PC-3 (cell line): ENCODE data around the gene LMAN2. TPM values are rescaled to one million over a fixed set of nuclear protein-coding genes. Genes with fewer than 3 reads are reported as not detected.
A peak's percentile ranks its signal among the peaks of the same experiment; 100 is the strongest.

Experiments used
- ATAC-seq: fragments of 200-7000 bp; cut with Tn5 transposase; 2 replicates; pipeline ENCODE4 v1.9.1; 2020; ENCODE audit warnings: mild to moderate bottlenecking, moderate library complexity
- BruUV-seq: library from RNA; stranded (reverse); fragments of 400-500 nt; replicated peaks from 2 replicates; lab custom pipeline; 2021; lab: Mats Ljungman, UMichigan
- CTCF ChIA-PET: fragments of 300-600 bp; sonication (Branson Sonifier 250); formaldehyde crosslinking; loops from one replicate; lab custom pipeline; 2022; ENCODE audit warnings: antibody characterized with exemption; lab: Charles Lee
- POLR2A ChIA-PET: fragments of 300-600 bp; sonication (Branson Sonifier 250); formaldehyde crosslinking; loops from one replicate; lab custom pipeline; 2022; ENCODE audit warnings: antibody characterized with exemption; ENCODE audit not compliant: unreplicated experiment; lab: Charles Lee
- DNase-seq: peaks from one replicate; pipeline ENCODE4 v3.0.0-alpha.2; 2015
- H2AFZ ChIP-seq: fragments of 300-600 bp; sonication (generic); 2 replicates; pipeline ENCODE4 v1.6.0; 2016; ENCODE audit warnings: antibody characterized with exemption, low read length
- H3F3A ChIP-seq: fragments of 300-600 bp; sonication (generic); one replicate; pipeline ENCODE4 v1.6.0; 2017; ENCODE audit warnings: antibody characterized with exemption, low read length, control low read depth, mild to moderate bottlenecking; ENCODE audit not compliant: unreplicated experiment
- H3K27ac ChIP-seq: fragments of 300-600 bp; sonication (generic); 2 replicates; pipeline ENCODE4 v1.5.1; 2016; ENCODE audit warnings: mild to moderate bottlenecking, low read length
- H3K27me3 ChIP-seq: fragments of 300-600 bp; sonication (generic); 2 replicates; pipeline ENCODE4 v1.6.1; 2016; ENCODE audit warnings: low read length, mixed read lengths
- H3K36me3 ChIP-seq: fragments of 300-600 bp; sonication (generic); 2 replicates; pipeline ENCODE4 v1.6.1; 2016; ENCODE audit warnings: low read depth, mixed run types, low read length, mixed read lengths
- H3K4me1 ChIP-seq: fragments of 300-600 bp; sonication (generic); 2 replicates; pipeline ENCODE4 v1.5.1; 2016; ENCODE audit warnings: low read length; ENCODE audit not compliant: insufficient read depth
- H3K4me2 ChIP-seq: fragments of 300-600 bp; sonication (generic); 2 replicates; pipeline ENCODE4 v1.6.0; 2016; ENCODE audit warnings: low read length
- H3K4me3 ChIP-seq: fragments of 300-600 bp; sonication (generic); 2 replicates; pipeline ENCODE4 v1.5.1; 2016; ENCODE audit warnings: mild to moderate bottlenecking, low read length, mixed read lengths
- H3K79me2 ChIP-seq: fragments of 300-600 bp; sonication (generic); 2 replicates; pipeline ENCODE4 v1.6.1; 2017; ENCODE audit warnings: low read length, mixed read lengths
- H3K9ac ChIP-seq: fragments of 300-600 bp; sonication (generic); 2 replicates; pipeline ENCODE4 v1.6.0; 2016; ENCODE audit warnings: mild to moderate bottlenecking, low read length
- H3K9me2 ChIP-seq: fragments of 300-600 bp; sonication (generic); replicated peaks from 2 replicates; pipeline ENCODE4 v1.6.1; 2016; ENCODE audit warnings: mixed run types, low read length, mixed read lengths
- H3K9me3 ChIP-seq: fragments of 300-600 bp; sonication (generic); 2 replicates; pipeline ENCODE4 v1.6.1; 2016; ENCODE audit warnings: low read length, mixed read lengths
- H4K20me1 ChIP-seq: fragments of 300-600 bp; sonication (generic); 2 replicates; pipeline ENCODE4 v1.6.1; 2016; ENCODE audit warnings: low read length, mixed read lengths
- EZH2 ChIP-seq: fragments of 300-600 bp; sonication (generic); IDR thresholded peaks from one replicate; pipeline ENCODE4 v1.6.1; 2017; ENCODE audit warnings: antibody characterized with exemption, mild to moderate bottlenecking, low read length; ENCODE audit not compliant: unreplicated experiment
- EZH2phosphoT487 ChIP-seq: fragments of 300-600 bp; sonication (generic); IDR thresholded peaks from 2 replicates; pipeline ENCODE4 v1.6.1; 2018; ENCODE audit warnings: mild to moderate bottlenecking, antibody characterized with exemption, low read length, borderline replicate concordance
- intact Hi-C: fragments of 100-400 bp; cut with micrococcal nuclease; formaldehyde crosslinking; loops from 2 replicates; pipeline ENCODE4 v1.9.0; 2023
- total RNA-seq: library from RNA; depleted of rRNA; stranded (reverse); fragments of >200 nt; gene quantifications from 2 replicates; pipeline ENCODE4 v1.2.3, GENCODE V29; 2014
- TF ChIP-seq, protein P1 (sequence below): fragments of 300-600 bp; sonication (generic); conservative IDR thresholded peaks from 2 replicates; pipeline ENCODE4 v1.5.1; 2017; ENCODE audit warnings: antibody characterized with exemption, low read depth, mild to moderate bottlenecking, low read length

Gene LMAN2
- total RNA-seq, 1 experiment from 2014 or later = 310 TPM

DNA sequence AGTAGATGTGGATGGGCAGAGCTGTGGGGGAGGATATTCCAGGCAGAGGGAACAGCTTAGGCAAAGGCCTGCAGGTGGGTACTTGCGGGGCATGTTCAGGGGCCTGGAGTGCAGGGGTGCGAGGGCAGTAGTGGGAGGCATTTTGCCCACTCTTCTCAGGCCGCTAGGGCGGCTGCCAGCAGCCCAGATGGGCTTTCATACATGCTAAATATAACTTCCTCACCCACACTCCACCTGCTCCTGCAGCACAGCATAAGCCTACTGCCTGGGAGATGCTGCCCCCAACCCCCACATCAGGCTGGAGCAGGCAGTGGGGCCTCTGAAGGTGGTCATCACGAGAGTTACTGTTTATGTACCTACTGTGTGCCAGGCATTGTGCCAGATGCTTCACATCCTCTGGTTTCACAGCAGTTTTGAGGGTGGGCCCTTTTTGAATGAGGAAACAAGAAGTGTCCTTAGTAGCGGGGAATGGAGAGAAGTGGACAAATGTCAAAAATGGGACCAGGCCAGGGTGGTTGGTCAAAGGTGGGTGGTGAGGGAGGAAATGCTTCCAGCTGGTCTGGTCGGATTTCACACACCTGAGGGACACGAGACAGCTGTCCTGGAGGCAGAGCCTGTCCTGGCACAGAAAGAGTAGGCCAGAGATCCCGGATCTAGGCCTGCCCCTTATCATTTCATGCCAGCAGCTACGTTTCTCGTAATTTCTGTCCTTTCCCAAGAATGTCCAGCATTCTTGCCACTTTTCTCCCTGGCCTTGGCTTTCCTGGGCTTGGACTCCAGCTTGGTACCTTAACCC is 18.4 kb upstream of the LMAN2 start:
- H3K9me3 ChIP-seq = no peaks in the 10 kb centered on the region
- H3K9me2 ChIP-seq = no peaks in the 10 kb centered on the region
- H4K20me1 ChIP-seq = no peaks in the 10 kb centered on the region
- H3K4me3 ChIP-seq = no peak overlapping the region
- H3K27me3 ChIP-seq = no peaks in the 10 kb centered on the region
- no peaks in the 10 kb centered on the region for H3K79me2 ChIP-seq
- CTCF ChIA-PET = interaction anchor here (0.6 to 3.2 kb wide), 15 partner anchors 9 to 1550 kb away, joined by 3 to 35 read pairs (median 4); partner anchors contain the start of genes GRK6 and LMAN2
- ATAC-seq = no peak
- BruUV-seq = no TSS peak
- POLR2A ChIA-PET = interaction anchor here (0.7 kb wide), 1 partner anchor 21 kb away, joined by 4 read pairs; no protein-coding TSS in a partner anchor
- no peak overlapping the region for H3K9ac ChIP-seq
- TF ChIP-seq EZH2phosphoT487 (no peak), EZH2 (no peak)
- TF ChIP-seq, protein P1, sequence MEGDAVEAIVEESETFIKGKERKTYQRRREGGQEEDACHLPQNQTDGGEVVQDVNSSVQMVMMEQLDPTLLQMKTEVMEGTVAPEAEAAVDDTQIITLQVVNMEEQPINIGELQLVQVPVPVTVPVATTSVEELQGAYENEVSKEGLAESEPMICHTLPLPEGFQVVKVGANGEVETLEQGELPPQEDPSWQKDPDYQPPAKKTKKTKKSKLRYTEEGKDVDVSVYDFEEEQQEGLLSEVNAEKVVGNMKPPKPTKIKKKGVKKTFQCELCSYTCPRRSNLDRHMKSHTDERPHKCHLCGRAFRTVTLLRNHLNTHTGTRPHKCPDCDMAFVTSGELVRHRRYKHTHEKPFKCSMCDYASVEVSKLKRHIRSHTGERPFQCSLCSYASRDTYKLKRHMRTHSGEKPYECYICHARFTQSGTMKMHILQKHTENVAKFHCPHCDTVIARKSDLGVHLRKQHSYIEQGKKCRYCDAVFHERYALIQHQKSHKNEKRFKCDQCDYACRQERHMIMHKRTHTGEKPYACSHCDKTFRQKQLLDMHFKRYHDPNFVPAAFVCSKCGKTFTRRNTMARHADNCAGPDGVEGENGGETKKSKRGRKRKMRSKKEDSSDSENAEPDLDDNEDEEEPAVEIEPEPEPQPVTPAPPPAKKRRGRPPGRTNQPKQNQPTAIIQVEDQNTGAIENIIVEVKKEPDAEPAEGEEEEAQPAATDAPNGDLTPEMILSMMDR = no peak
- H3K4me1 ChIP-seq = peaks cover 6% of the 10 kb centered on the region
- H3K36me3 ChIP-seq = no peaks in the 10 kb centered on the region
- DNase-seq = no peak
- intact Hi-C loops = no loop called here
- H2AFZ ChIP-seq = no peak overlapping the region
- no peak overlapping the region for H3K27ac ChIP-seq
- H3K4me2 ChIP-seq = no peak overlapping the region
- no peaks in the 10 kb centered on the region for H3F3A ChIP-seq

GRCh38 chr5:177368869-177369644 is 17.6 kb upstream of the LMAN2 start:
- no peaks in the 10 kb centered on the region for H3K9me2 ChIP-seq
- H2AFZ ChIP-seq = no peak overlapping the region
- H4K20me1 ChIP-seq = no peaks in the 10 kb centered on the region
- H3K4me2 ChIP-seq = no peak overlapping the region
- H3K79me2 ChIP-seq = no peaks in the 10 kb centered on the region
- TF ChIP-seq EZH2 (no peak), EZH2phosphoT487 (no peak)
- TF ChIP-seq, protein P1 = peak; percentile 80
- peak; percentile 61 for DNase-seq
- H3F3A ChIP-seq = no peaks in the 10 kb centered on the region
- CTCF ChIA-PET = interaction anchor here (0.9 to 1.0 kb wide), 2 partner anchors 14 to 20 kb away, joined by 3 to 6 read pairs; no protein-coding TSS in a partner anchor
- no TSS peak for BruUV-seq
- peaks cover 9% of the 10 kb centered on the region for H3K4me1 ChIP-seq
- H3K4me3 ChIP-seq = no peak overlapping the region
- no peak overlapping the region for H3K9ac ChIP-seq
- no peaks in the 10 kb centered on the region for H3K27me3 ChIP-seq
- POLR2A ChIA-PET = interaction anchor here (0.6 kb wide), 2 partner anchors 11 to 20 kb away, joined by 3 read pairs; partner anchors contain the start of gene RGS14
- H3K36me3 ChIP-seq = no peaks in the 10 kb centered on the region
- intact Hi-C loops = no loop called here
- ATAC-seq = peak; percentile 21; the same call in 1 of the 2 replicates
- no peak overlapping the region for H3K27ac ChIP-seq
- no peaks in the 10 kb centered on the region for H3K9me3 ChIP-seq
